DOHH2 (cell line): Measurements from ENCODE around the gene DNAL4.

ENCODE experiments used
- CTCF ChIP-seq: fragments of 200-600 bp; sonication (generic); IDR thresholded peaks from one replicate; pipeline ENCODE4 v1.5.1; 2014; ENCODE audit warnings: antibody characterized with exemption, mild to moderate bottlenecking, low read depth, low read length; ENCODE audit not compliant: poor library complexity, severe bottlenecking
- EZH2phosphoT487 ChIP-seq: fragments of 200-600 bp; sonication (generic); IDR thresholded peaks from 2 replicates; pipeline ENCODE4 v1.6.1; 2017; ENCODE audit warnings: borderline replicate concordance, mild to moderate bottlenecking, antibody characterized with exemption, low read length, moderate library complexity, mixed read lengths

- TF ChIP-seq CTCF (no peak), EZH2phosphoT487 (no peak)
Observed at GRCh38 chr22:38799265-38800002, 5.5 kb upstream of the DNAL4 start.
